Measurements from ENCODE around the gene KRTAP10-3.

DNA sequence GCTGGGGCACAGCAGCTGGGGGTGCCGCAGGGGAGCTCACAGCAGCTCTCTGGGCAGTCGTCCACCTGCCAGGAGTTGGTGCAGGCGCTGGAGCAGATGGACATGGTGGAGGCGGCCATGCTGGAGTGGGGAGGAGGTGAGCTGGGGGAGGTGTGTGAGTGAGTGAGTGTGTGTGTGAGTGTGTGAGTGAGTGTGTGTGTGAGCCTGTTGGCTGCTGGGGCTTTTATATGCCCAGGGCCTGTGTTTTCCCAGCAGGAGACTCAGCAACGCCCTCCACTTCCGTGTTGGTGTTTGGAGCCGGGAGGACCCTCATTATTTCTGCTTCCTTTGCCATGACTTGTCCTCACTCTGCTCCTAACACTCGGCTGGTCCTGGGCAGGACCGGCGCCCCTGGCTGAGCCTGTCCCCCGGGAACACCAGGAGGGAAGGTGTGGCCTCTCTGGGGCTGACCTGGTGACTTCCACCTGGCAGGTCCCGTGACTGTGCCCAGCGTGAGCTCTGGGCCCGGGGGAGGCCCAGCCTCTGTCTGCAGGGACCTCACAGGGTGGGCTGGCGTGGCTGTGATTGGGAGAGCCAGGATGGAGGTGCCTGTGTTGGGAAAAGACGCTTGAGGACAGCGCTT, 7.1 kb downstream of the KRTAP10-3 start, which contains the start of gene KRTAP10-2:
- TF ChIP-seq POLR2A (IDR thresholded peaks at IDR 0.05; ENCODE audit: low read depth, low read length) (no peak), TAF1 (IDR thresholded peaks at IDR 0.05; ENCODE audit: low read depth, low read length) (no peak), POLR2AphosphoS5 (IDR thresholded peaks at IDR 0.05; ENCODE audit: low read depth, low read length) (no peak), PAX5 (IDR thresholded peaks at IDR 0.05; ENCODE audit: insufficient read depth, low read length, severe bottlenecking) (no peak)
